Spinal cord (tissue), 10 donors: ENCODE data around the gene LAPTM5. TPM values are rescaled to one million over a fixed set of nuclear protein-coding genes. Genes with fewer than 3 reads are reported as not detected.

Experiments used
- DNase-seq, 6 donors: peaks; one replicate each; pipeline versions ENCODE4 v3.0.0 to v3.0.0-alpha.2; 2013 to 2015; ENCODE audit warnings: low spot score in 6 of 6, low read depth in 4 of 6
- H3K27ac ChIP-seq: one replicate; pipeline ENCODE4 v1.5.1; 2013; ENCODE audit warnings: low read depth, low read length, control low read depth
- H3K27me3 ChIP-seq: one replicate; pipeline ENCODE4 v1.6.1; 2013; ENCODE audit warnings: low read length; ENCODE audit not compliant: control insufficient read depth, insufficient read depth
- H3K36me3 ChIP-seq: one replicate; pipeline ENCODE4 v1.6.1; 2013; ENCODE audit warnings: low read length; ENCODE audit not compliant: control insufficient read depth, insufficient read depth
- H3K4me1 ChIP-seq: one replicate; pipeline ENCODE4 v1.6.1; 2013; ENCODE audit warnings: low read length; ENCODE audit not compliant: control insufficient read depth, insufficient read depth
- H3K4me3 ChIP-seq: one replicate; pipeline ENCODE4 v1.5.1; 2013; ENCODE audit warnings: low read depth, low read length, control low read depth
- H3K9me3 ChIP-seq: one replicate; pipeline ENCODE4 v1.6.1; 2013; ENCODE audit warnings: low read length; ENCODE audit not compliant: control insufficient read depth, insufficient read depth
- WGBS: methylation state at CpG from one replicate; pipeline ENCODE4 v1.1.5; 2013; ENCODE audit warnings: missing lambda C conversion rate; ENCODE audit not compliant: insufficient coverage; 5-methylcytosine and 5-hydroxymethylcytosine counted together
- long read RNA-seq, 4 donors: transcript quantifications; one replicate each; lab custom pipeline, GENCODE V29; 2026
- polyA plus RNA-seq, 2 donors: library from polyadenylated mRNA; unstranded; fragments of 120-200 nt; gene quantifications; one replicate each; pipeline ENCODE4 v1.2.1, GENCODE V29; 2013; ENCODE audit not compliant: insufficient read length in 2 of 2
- total RNA-seq, 2 donors: library from RNA; depleted of rRNA in 1 of 2; stranded (reverse); fragments of 120-200 nt in 1 of 2; fragments of >200 nt in 1 of 2; gene quantifications; one replicate each; pipeline versions ENCODE4 v1.2.3 to v1.2.4, GENCODE V29; 2013 to 2014
- donor health status: healthy.

LAPTM5 gene, protein sequence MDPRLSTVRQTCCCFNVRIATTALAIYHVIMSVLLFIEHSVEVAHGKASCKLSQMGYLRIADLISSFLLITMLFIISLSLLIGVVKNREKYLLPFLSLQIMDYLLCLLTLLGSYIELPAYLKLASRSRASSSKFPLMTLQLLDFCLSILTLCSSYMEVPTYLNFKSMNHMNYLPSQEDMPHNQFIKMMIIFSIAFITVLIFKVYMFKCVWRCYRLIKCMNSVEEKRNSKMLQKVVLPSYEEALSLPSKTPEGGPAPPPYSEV
- total RNA-seq (10 to 100 TPM; 13.8 to 39.3 TPM), polyA plus RNA-seq (10 to 100 TPM; 39.9 to 55.0 TPM)
- long read RNA-seq, donor 1, transcript LAPTM5-201 (8 exons, 2,223 nt): major isoform, 15 of 15 reads
- long read RNA-seq, donor 1, partial matches to known transcripts: 0 of 15 reads
- long read RNA-seq, donor 1, other reads (novel, unspliced or antisense): 0 of 15 reads
- long read RNA-seq, donor 2, transcript LAPTM5-201 (8 exons, 2,223 nt): major isoform, 10 of 10 reads
- long read RNA-seq, donor 2, partial matches to known transcripts: 0 of 10 reads
- long read RNA-seq, donor 2, other reads (novel, unspliced or antisense): 0 of 10 reads
- long read RNA-seq, donor 3, transcript LAPTM5-201 (8 exons, 2,223 nt): major isoform, 8 of 13 reads
- long read RNA-seq, donor 3, partial matches to known transcripts: 5 of 13 reads
- long read RNA-seq, donor 3, other reads (novel, unspliced or antisense): 0 of 13 reads
- long read RNA-seq, donor 4, transcript LAPTM5-201 (8 exons, 2,223 nt): major isoform, 5 of 5 reads
- long read RNA-seq, donor 4, partial matches to known transcripts: 0 of 5 reads
- long read RNA-seq, donor 4, other reads (novel, unspliced or antisense): 0 of 5 reads

DNA sequence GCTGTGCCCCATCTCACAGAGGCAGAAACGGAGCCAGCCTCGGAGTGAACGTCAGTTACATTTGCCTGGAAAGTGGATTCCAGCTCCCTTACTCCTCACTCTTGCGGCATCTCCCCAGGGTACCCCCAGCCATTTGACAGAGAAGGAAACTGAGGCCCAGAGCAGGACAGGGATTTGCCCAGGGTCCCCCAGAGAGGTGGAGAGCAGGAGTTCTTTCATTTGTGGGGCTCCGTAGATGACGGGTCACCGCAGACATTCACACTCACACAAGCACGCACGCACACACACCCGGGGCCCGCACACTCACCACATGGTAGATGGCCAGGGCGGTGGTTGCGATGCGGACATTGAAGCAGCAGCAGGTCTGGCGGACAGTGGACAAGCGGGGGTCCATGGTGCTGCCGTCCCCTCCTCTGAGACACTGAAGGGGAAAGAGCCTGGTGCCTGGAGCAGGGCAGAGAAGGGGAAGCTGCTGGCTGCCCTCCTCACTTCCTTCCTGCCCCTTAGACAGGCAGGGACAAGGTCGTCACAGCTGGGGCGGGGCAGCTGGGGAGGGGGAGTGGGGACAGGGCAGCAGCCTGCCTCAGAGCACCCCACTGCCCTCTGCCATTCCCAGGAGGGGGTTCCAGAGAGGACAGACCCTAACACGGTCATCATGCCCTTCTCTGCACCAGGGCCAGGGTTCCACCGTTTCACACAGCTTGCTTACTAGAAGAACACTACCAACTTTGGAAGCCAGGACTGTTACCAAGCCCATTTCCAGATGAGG is at the start of gene LAPTM5:
Gene LAPTM5 (minus strand): TSS at position 423 of the 769 bp plus-strand sequence. CDS start 29 bp downstream, at position 394.
- no peaks in the 10 kb centered on the region for H3K36me3 ChIP-seq
- no peak for DNase-seq
- H3K4me1 ChIP-seq: peaks cover 32% of the 10 kb centered on the region
- H3K27ac ChIP-seq: peak within 1 kb of the TSS; percentile 63
- peak within 1 kb of the TSS; percentile 7 for H3K4me3 ChIP-seq
- 68% methylated on average over 12 of the region's 21 CpGs for WGBS
- H3K9me3 ChIP-seq: no peaks in the 10 kb centered on the region
- no peaks in the 10 kb centered on the region for H3K27me3 ChIP-seq

DNA sequence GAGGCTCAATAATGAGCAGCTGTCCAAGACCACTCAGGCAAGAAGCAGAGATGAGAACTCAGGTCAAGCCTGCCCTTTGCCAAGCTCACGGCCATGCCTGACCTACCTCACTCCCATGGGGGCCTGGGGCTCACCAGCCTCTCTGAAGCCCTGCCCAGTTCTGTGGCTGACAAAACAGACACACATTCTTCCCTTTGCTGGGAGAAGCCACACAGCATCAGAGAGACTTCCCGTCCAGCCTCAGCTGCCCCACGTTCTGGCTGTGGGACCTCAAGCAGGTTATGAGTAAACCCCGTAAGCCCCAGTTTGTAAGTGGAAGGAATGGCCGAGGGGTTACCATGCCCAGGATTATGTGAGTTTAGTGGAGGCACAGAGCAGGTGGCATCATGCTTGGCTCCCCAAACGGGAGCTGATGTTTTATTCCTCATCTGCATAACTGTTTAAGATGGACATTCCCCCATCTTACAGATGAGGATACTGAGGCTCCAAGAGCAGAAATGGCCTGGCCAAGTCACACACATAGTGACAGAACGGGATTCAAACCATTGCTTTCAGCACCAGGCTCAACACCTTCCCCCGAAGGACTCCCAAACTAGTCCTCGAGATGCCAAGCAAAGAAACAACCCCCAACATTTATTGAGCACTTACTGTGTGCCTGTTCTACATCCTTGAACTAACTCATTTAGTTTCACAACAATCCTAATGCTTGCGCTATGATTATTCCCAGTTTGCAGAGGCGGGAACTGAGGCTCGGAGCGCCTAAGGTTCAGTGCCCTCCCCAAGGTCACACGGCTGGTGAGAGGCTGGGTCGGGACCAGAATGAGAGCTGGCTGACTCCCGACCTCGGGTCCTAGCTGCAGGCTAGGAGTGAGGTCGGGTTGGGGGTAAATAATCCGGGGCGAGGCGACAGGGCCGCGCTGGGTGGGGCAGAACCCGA is 49.1 kb upstream of the LAPTM5 start:
- H3K36me3 ChIP-seq: no peaks in the 10 kb centered on the region
- no peaks in the 10 kb centered on the region for H3K9me3 ChIP-seq
- H3K4me3 ChIP-seq: no peak overlapping the region
- peaks cover 38% of the 10 kb centered on the region for H3K4me1 ChIP-seq
- no peaks in the 10 kb centered on the region for H3K27me3 ChIP-seq
- no peak for DNase-seq
- no peak overlapping the region for H3K27ac ChIP-seq
- WGBS: 73% methylated on average over 19 of the region's 24 CpGs

DNA sequence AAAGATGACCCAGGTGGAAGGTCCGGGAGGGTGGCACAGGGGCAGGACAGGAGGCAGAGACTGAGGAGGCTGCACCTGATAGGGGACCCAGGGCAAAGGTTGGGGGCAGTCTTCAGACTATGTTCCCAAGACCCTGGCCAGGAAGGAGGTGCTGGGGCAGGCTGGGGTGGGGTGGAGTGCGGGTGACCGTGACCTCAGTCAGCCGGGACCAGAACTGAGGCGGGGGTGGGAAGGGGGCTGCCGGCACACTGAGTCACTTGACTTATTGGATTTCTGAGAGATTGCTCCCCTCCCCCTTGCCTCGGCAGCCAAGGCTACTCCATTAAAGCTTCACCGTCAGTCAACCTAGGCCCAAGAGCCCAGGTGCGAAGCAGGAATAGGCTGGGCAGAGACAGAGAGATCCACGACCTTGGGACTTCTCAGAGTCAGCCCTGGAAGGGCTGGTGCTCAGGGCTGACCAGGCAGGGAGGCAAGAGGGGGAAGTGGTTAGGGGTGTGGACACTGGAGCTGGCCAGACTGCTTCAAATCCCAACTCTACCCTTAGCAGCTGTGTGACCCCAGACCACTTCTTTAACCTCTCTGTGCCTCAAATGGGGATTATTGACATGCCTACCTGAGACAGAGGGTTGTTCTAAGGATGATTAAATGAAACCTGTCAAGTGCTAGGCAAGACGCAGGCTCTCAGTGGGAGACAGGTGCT is 47.9 kb upstream of the LAPTM5 start:
- H3K27me3 ChIP-seq: no peaks in the 10 kb centered on the region
- 68% methylated on average over 4 of the region's 11 CpGs for WGBS
- H3K9me3 ChIP-seq: no peaks in the 10 kb centered on the region
- no peak overlapping the region for H3K27ac ChIP-seq
- DNase-seq: no peak
- no peak overlapping the region for H3K4me3 ChIP-seq
- H3K4me1 ChIP-seq: peaks cover 40% of the 10 kb centered on the region
- H3K36me3 ChIP-seq: no peaks in the 10 kb centered on the region

DNA sequence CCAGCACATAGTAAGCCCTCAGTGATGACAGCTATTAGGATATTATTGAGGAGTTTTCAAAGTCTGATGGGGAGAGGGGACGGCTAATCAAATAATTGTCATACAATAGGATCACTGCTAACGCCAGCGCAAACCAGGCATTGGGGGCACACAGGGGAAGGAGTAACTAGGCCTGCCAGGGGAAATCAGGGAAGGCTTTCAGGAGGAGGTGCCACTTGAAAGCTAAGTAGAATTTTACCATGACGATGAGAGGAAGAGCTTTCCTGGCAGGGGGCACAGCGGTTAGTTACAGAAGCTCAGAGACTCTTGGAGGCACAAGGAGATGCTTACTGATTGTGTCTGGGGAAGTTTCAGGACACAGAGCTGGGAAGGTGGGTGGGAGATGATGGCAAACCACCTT is 47.2 kb upstream of the LAPTM5 start:
- Histone ChIP-seq H3K9me3 (no peaks in the 10 kb centered on the region), H3K36me3 (no peaks in the 10 kb centered on the region), H3K27ac (no peak overlapping the region), H3K4me1 (peaks cover 38% of the 10 kb centered on the region), H3K27me3 (no peaks in the 10 kb centered on the region), H3K4me3 (no peak overlapping the region)
- WGBS: 76% methylated on average over 5 of the region's 5 CpGs
- DNase-seq: no peak

DNA sequence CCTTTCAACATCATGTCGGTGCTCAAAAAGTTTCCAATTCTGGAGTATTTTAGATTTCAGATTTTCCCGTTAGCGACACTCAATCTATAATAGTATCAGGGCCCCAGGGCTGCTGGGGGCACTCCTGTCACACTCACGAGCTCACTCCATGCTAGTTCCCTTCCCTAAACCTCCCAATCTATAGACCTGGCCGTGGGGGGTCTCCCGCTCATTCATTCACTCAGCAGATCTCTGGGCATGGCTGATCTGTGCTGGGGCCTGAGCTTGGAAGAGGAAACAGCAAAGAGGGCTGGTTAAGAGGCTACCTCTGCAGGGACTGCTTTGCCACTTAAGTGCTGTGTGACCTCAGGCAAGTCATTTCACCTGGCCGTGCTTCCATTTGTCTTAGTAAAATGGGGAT is 46.8 kb upstream of the LAPTM5 start:
- Histone ChIP-seq H3K27me3 (no peaks in the 10 kb centered on the region), H3K27ac (no peak overlapping the region), H3K9me3 (no peaks in the 10 kb centered on the region), H3K4me3 (no peak overlapping the region), H3K4me1 (peaks cover 33% of the 10 kb centered on the region), H3K36me3 (no peaks in the 10 kb centered on the region)
- 83% methylated on average over 4 of the region's 7 CpGs for WGBS
- DNase-seq: no peak

DNA sequence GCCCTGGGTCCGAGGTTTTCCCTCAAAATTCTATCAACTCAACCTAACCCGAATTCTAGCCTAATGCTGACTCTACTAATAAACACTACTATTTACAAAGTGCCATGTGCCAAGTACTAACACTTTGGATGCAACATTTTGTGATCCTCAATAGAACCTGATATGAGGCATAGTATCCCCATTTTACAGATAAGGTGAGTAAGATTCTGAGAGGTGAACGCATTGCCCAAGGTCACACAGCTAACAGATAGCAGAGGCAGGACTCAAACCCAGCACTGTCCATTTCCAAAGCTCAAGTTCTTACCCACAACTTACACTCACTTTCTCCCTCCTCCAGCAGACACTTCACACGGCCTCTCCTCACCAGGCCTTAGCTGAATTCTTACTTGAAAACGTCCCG is 46.0 kb upstream of the LAPTM5 start:
- Histone ChIP-seq H3K4me1 (peaks cover 35% of the 10 kb centered on the region), H3K9me3 (no peaks in the 10 kb centered on the region), H3K27me3 (no peaks in the 10 kb centered on the region), H3K27ac (no peak overlapping the region), H3K36me3 (no peaks in the 10 kb centered on the region), H3K4me3 (no peak overlapping the region)
- WGBS: 86% methylated on average over 6 of the region's 6 CpGs
- DNase-seq: no peak

DNA sequence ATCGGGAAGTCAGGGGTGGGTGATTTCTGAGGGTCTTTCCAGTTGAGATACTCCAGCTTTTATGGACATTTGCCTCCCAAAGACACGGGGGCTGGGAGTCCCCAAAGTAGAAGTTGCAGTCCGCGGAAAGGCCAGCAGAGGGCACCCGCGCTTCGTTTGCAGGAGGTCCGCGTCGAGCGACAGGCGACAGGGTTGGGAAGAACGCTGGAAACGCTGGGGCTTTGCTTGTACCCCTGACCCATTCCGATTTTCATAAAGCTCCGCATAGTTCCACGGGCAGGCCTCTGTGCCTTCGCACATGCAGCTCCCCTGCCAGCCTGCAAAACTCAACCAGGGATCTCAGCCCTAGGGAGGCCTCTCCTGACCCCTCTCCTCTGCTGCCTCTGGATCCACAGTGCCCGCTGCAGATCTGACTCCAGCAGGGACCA is 44.2 kb upstream of the LAPTM5 start:
- H3K27me3 ChIP-seq: no peaks in the 10 kb centered on the region
- peaks cover 33% of the 10 kb centered on the region for H3K4me1 ChIP-seq
- no peaks in the 10 kb centered on the region for H3K9me3 ChIP-seq
- H3K36me3 ChIP-seq: no peaks in the 10 kb centered on the region
- H3K4me3 ChIP-seq: no peak overlapping the region
- WGBS: under 1% methylated on average over 18 of the region's 19 CpGs
- peak in 4 of 6 donors; percentile 70 to 95 (median 82) for DNase-seq
- no peak overlapping the region for H3K27ac ChIP-seq

DNA sequence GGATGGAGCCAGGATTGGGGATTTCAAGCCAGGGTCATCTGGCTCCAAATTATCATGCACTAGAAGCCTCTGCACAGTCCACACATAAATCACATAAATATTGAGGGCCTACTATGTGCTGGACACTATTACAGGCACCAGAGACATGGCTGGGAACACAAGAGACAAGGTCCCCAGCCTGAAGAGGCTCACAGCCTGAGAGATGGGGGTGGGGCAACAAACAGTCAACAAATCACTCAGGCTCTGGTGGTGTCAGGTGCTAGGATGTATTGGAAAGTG is 41.6 kb upstream of the LAPTM5 start:
- no peak overlapping the region for H3K27ac ChIP-seq

More for the DNA sequence above, 41.6 kb upstream of the LAPTM5 start:
- peaks cover 32% of the 10 kb centered on the region for H3K4me1 ChIP-seq
- no peak overlapping the region for H3K4me3 ChIP-seq
- H3K27me3 ChIP-seq: no peaks in the 10 kb centered on the region
- no peak for DNase-seq
- no peaks in the 10 kb centered on the region for H3K36me3 ChIP-seq
- no peaks in the 10 kb centered on the region for H3K9me3 ChIP-seq
